ENCODE measurements around the gene TAF10.
A peak's percentile ranks its signal among the peaks of the same experiment; 100 is the strongest.

Gene TAF10

GRCh38 chr11:6615046-6615445 lies 3.0 kb upstream of the TAF10 start:
- no peak for TF ChIP-seq CTCF (IDR thresholded peaks at IDR 0.05; ENCODE audit: borderline replicate concordance, insufficient read depth, low read depth, low read length)

DNA sequence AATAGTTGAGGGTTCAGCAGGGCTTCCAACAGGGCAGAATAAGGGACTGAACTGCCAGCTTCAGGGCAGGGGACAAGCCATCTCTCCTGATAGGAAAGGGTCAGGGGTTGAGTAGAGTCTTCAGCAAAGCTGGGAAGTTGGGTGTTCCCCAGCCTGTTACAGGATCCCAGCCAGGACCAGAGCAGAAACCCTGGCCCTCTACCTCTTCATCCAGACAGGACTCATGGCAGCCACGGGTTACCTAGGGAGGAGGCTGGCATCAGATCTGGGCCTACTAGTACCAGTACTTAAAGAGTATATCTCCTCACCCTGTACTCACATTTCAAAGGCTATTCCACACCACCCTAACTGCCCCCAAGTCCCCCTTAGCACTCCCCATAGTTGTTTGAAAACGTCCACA lies 2.4 kb upstream of the TAF10 start:
- TF ChIP-seq CTCF (IDR thresholded peaks at IDR 0.05; ENCODE audit: borderline replicate concordance, insufficient read depth, low read depth, low read length) = no peak
- H3K4me3 ChIP-seq (ENCODE audit: low read depth, low read length) = no peak overlapping the region

More at GRCh38 chr11:6615046-6615445, 3.0 kb upstream of the TAF10 start:
- no peak overlapping the region for H3K4me3 ChIP-seq (ENCODE audit: low read depth, low read length)

GRCh38 chr11:6613496-6613895 lies 1.5 kb upstream of the TAF10 start:
- H3K4me3 ChIP-seq (ENCODE audit: low read depth, low read length) = no peak overlapping the region
- no peak for TF ChIP-seq CTCF (IDR thresholded peaks at IDR 0.05; ENCODE audit: borderline replicate concordance, insufficient read depth, low read depth, low read length)

GRCh38 chr11:6611963-6612212 lies 128 bp downstream of the TAF10 start:
- TF ChIP-seq CTCF (IDR thresholded peaks at IDR 0.05; ENCODE audit: borderline replicate concordance, insufficient read depth, low read depth, low read length) = no peak
- H3K4me3 ChIP-seq (ENCODE audit: low read depth, low read length) = peak overlapping the region; percentile 66

GRCh38 chr11:6611092-6611962 lies 689 bp downstream of the TAF10 start:
- no peak for TF ChIP-seq CTCF (IDR thresholded peaks at IDR 0.05; ENCODE audit: borderline replicate concordance, insufficient read depth, low read depth, low read length)
- peak overlapping the region; percentile 66 for H3K4me3 ChIP-seq (ENCODE audit: low read depth, low read length)

DNA sequence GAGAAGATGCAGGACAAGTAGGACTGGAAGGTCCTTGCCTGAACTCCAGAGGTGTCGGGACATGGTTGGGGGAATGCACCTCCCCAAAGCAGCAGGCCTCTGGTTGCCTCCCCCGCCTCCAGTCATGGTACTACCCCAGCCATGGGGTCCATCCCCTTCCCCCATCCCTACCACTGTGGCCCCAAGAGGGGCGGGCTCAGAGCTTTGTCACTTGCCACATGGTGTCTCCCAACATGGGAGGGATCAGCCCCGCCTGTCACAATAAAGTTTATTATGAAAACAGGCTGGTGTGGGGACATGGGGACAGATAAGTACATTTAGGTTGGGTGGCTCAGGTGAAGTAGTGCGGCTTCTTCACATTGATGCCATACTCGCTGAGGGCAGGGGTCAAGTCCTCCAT lies 1.4 kb downstream of the TAF10 start:
- H3K4me3 ChIP-seq (ENCODE audit: low read depth, low read length) = no peak overlapping the region
- TF ChIP-seq CTCF (IDR thresholded peaks at IDR 0.05; ENCODE audit: borderline replicate concordance, insufficient read depth, low read depth, low read length) = no peak

DNA sequence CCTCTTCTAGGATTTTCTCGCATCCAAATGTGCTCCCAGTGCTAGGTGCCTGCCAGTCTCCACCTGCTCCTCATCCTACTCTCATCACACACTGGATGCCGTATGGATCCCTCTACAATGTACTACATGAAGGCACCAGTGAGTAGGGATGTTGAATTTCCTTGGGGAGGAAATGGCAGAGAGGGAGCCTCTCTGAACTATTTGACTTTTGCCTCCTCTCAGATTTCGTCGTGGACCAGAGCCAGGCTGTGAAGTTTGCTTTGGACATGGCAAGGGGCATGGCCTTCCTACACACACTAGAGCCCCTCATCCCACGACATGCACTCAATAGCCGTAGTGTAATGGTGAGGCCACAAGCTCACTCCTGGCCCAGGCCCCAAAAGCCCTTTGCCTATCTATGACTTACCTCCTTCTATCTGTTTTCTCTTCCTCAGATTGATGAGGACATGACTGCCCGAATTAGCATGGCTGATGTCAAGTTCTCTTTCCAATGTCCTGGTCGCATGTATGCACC lies 2.5 kb downstream of the TAF10 start:
- TF ChIP-seq CTCF (IDR thresholded peaks at IDR 0.05; ENCODE audit: borderline replicate concordance, insufficient read depth, low read depth, low read length) = no peak
- no peak overlapping the region for H3K4me3 ChIP-seq (ENCODE audit: low read depth, low read length)

Data from GM12875 (cell line).